Measurements from ENCODE around the gene RRAD.
"Not testable (repeated sequence)": the region's sequence is repeated elsewhere in the genome, so short reads cannot be mapped to it uniquely, and the experiment has no call there.

RRAD gene

GRCh38 chr16:66925322-66925840 is at the start of gene RRAD:
TSS of gene RRAD (minus strand) at chr16:66925535. CDS start at chr16:66925179, 356 bp downstream.
- no peak for DNase-seq

GRCh38 chr16:66974932-66975246 is 49.6 kb upstream of the RRAD start:
- DNase-seq = not testable (repeated sequence)

- not testable (repeated sequence) for DNase-seq
Observed at GRCh38 chr16:66974156-66974931, 49.0 kb upstream of the RRAD start.

- no peak for DNase-seq
Observed at GRCh38 chr16:66973716-66974115, 48.4 kb upstream of the RRAD start.

GRCh38 chr16:66972983-66973382 is 47.6 kb upstream of the RRAD start:
- DNase-seq = no peak

- DNase-seq = no peak
Observed at GRCh38 chr16:66970775-66971720, 45.7 kb upstream of the RRAD start.

- no peak for DNase-seq
Observed at GRCh38 chr16:66968847-66969246, 43.5 kb upstream of the RRAD start.

GRCh38 chr16:66964049-66964448 is 38.7 kb upstream of the RRAD start:
- no peak for DNase-seq

- no peak for DNase-seq
Observed at GRCh38 chr16:66961914-66962313, 36.6 kb upstream of the RRAD start.

- DNase-seq = no peak
Observed at GRCh38 chr16:66961065-66961744, 35.9 kb upstream of the RRAD start, which contains the start of gene CES3. TSS of gene CES3 (plus strand) at chr16:66961266. CDS start at chr16:66961308, 42 bp downstream.

GRCh38 chr16:66960270-66960669 is 34.9 kb upstream of the RRAD start:
- DNase-seq = no peak

- DNase-seq = no peak
Observed at GRCh38 chr16:66959704-66960161, 34.4 kb upstream of the RRAD start.

GRCh38 chr16:66958857-66959703 is 33.7 kb upstream of the RRAD start:
- no peak for DNase-seq

- not testable (repeated sequence) for DNase-seq
Observed at GRCh38 chr16:66956154-66956457, 30.8 kb upstream of the RRAD start.

GRCh38 chr16:66955363-66956153 is 30.2 kb upstream of the RRAD start:
- DNase-seq = not testable (repeated sequence)

GRCh38 chr16:66954097-66954659 is 28.8 kb upstream of the RRAD start:
- DNase-seq = peak; percentile 17

- no peak for DNase-seq
Observed at GRCh38 chr16:66953462-66954096, 28.2 kb upstream of the RRAD start.

- no peak for DNase-seq
Observed at GRCh38 chr16:66952430-66953110, 27.2 kb upstream of the RRAD start.

- DNase-seq = no peak
Observed at GRCh38 chr16:66950971-66951790, 25.8 kb upstream of the RRAD start.

Data from NCI-H1417 treated with DMSO at 0.1 percent for 48 hours (cell line).